RWPE1 (cell line): ENCODE results near the gene ROCK1.

Source experiments
- CTCF ChIA-PET: fragments of 350-600 bp; sonication (Branson Sonifier 250); formaldehyde crosslinking; extraction: SDS; loops from one replicate; lab custom pipeline; 2021; lab: Yijun Ruan, JAX
- POLR2A ChIA-PET: fragments of 400-600 bp; formaldehyde crosslinking; extraction: SDS; loops from one replicate; lab custom pipeline; 2020; ENCODE audit warnings: antibody characterized with exemption; ENCODE audit not compliant: low non-redundant PET; lab: Yijun Ruan, JAX
- DNase-seq: peaks from one replicate; pipeline ENCODE4 v3.0.0; 2012; ENCODE audit warnings: low spot score
- H3K27ac ChIP-seq: fragments of 450-650 bp; 2 replicates; pipeline ENCODE4 v1.5.1; 2017
- CTCF ChIP-seq: fragments of 450-650 bp; conservative IDR thresholded peaks from 2 replicates; pipeline ENCODE4 v1.5.1; 2017; ENCODE audit warnings: low read depth, mild to moderate bottlenecking

The ROCK1 gene

DNA sequence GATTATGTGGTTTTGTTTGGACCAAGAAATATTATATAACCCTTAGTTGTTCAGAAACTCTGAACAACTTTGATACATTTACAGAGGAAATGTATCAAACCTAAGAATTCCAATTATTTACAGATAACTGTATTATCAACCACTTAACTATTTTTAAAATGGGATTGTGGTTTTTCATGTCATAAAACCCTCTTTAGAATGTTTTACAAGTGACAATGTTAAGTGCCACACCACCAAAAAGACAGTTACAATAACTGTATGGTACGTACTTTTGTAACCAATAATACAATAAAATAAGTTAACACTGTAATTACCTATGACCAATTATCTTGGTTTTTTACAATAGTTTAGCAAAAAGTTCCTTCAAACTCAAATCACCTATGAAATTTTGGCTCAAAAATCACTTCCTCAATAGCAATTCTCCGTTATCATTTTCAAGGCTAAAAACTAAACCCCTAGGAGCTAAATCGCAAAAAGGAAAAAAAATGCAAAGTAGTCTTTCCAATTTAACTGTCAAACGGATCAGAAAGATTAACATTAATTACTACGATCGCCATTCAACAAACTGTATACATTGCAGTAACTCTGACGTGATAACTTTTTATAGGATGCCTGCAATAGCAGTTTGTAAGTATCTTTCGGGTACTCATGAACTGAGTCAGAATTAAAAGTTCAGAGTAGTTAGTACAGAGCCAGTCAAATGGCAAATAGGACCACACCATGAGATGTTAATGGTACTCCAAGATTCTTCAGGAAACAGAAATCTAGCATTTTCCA lies 1.5 kb downstream of the ROCK1 start:
- no peak for DNase-seq
- H3K27ac ChIP-seq, result peak overlapping the region; percentile 95
- TF ChIP-seq CTCF, result no peak
- POLR2A ChIA-PET, result no interaction called here
- CTCF ChIA-PET, result no interaction called here

DNA sequence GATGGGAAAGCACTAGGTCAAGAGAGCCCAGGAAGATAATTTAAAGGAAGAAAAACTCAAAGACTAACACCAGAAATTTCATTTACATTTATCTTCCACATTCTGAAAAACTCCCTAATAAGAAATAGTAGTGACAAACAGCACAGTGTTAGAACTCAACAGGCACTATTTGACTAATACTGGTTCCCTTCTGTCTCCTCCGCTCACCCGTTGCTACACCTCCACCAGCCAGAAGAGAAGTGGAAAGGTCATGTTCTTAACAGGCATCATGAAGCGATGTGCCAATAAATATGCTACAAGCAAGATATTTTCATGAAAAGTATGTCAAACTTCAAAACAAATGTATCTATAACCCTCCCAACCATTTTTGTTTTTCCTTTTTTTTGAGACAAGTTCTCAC lies 5.7 kb downstream of the ROCK1 start:
- TF ChIP-seq CTCF, result no peak
- H3K27ac ChIP-seq, result no peak overlapping the region
- CTCF ChIA-PET, result no interaction called here
- POLR2A ChIA-PET, result no interaction called here
- no peak for DNase-seq

DNA sequence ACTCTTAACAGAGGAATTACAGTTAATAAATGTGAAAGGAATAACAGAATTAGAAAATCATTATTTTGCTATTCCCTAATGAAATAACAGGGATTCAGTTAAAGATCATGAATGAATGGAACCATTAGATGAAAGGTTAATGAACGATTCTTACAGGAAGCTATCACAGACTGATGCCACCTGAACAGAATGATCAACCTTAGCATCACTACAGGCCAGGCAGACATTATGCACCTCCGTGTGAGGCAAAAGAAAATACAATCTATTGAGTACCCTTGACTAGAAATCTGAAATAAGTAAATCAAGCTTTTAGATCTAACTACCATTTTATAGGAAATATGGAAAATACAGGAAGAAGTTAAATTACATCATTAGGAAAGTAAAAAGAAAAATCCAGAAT lies 10.4 kb downstream of the ROCK1 start:
- no peak for DNase-seq
- ChIA-PET POLR2A (interaction anchor here (0.7 kb wide), 1 partner anchor 15 kb away, joined by 3 read pairs; no protein-coding TSS in a partner anchor), CTCF (no interaction called here)
- no peak overlapping the region for H3K27ac ChIP-seq
- no peak for TF ChIP-seq CTCF

- no peak for TF ChIP-seq CTCF
- ChIA-PET CTCF (interaction anchor here (0.6 to 0.7 kb wide), 2 partner anchors 126 to 883 kb away, joined by 3 to 4 read pairs; no protein-coding TSS in a partner anchor), POLR2A (interaction anchor here (0.7 to 0.8 kb wide), 2 partner anchors 11 to 16 kb away, joined by 3 read pairs; partner anchors contain the start of gene ROCK1)
- no peak for DNase-seq
- H3K27ac ChIP-seq, result no peak overlapping the region
These were observed 10.9 kb downstream of the ROCK1 start for GRCh38 chr18:21100678-21101077.

DNA sequence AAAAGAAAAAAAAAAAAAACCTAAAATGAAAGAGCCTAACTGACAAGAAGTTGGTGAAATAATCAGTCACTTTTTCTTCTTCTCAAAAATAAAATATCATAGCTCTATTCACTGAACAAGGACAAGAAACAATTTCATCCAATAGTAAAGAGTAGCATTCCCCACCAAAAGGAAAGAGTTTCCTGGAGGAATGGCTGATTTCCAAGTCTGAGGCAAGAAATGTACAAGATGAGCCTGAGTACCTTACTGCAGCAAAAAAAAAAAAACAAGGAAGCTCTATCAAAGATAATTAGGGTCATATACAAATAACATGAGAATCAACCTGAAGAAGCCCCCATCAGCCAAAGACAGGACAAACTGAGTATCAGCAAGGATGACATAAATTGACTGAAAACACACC lies 11.5 kb downstream of the ROCK1 start:
- no peak for TF ChIP-seq CTCF
- POLR2A ChIA-PET, result interaction anchor here (0.8 kb wide), 1 partner anchor 11 kb away, joined by 3 read pairs; the partner anchor contains the start of gene ROCK1
- no peak for DNase-seq
- CTCF ChIA-PET, result interaction anchor here (0.6 to 0.7 kb wide), 2 partner anchors 125 to 884 kb away, joined by 3 to 4 read pairs; no protein-coding TSS in a partner anchor
- H3K27ac ChIP-seq, result no peak overlapping the region

- CTCF ChIA-PET, result interaction anchor here (0.7 kb wide), 1 partner anchor 12 kb away, joined by 3 read pairs; the partner anchor contains the start of gene ROCK1
- no peak for TF ChIP-seq CTCF
- H3K27ac ChIP-seq, result no peak overlapping the region
- DNase-seq, result no peak
- POLR2A ChIA-PET, result no interaction called here
These were observed 12.2 kb downstream of the ROCK1 start for GRCh38 chr18:21099442-21099841.
